ENCODE results near the gene CNOT8.

Gene CNOT8

DNA sequence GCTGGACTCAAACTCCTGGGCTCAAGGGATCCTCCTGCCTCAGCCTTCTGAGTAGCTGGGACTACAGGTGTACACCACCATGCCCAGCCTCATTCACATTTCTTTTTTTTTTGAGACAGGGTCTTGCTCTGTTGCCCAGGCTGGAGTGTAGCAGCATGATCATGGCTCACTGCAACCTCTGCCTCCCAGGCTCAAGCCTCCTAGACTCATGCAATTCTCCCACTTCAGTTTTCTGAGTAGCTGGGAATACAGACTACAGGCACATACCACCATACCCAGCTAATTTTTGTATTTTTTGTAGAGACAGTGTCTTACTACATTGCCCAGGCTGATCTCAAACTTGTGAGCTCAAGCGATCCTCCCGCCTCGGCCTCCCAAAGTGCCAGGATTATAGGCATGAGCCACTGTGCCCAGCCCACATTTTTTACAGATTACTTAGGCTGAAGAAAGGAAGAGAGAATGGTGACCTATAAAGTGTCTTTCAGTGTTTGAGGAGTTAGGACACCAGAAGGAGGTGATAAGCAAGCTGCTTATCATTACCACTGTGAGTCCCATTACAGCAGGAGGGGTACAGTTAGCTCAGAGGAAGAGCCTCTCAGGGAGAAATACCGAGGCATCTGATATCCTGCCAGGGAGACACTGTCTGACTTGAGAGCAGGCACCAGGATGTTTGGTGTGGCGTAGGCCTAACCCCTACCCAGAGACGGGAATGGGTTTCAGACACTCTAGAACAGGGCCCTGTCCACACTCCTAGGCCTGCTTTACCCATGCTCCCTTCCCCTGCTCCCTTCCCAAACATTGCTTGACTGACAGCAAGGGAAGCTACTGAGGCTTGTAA is 17.8 kb upstream of the CNOT8 start:
- DNase-seq (ENCODE audit: low read depth in 1 of 2, low spot score in 1 of 2) = no peak
- in situ Hi-C loops (cut with HindIII; ENCODE audit: low pct_unique_long_range_greater_than_20kb, low sequenced_read_pairs) = no loop called here
- no peak for TF ChIP-seq JUND (IDR thresholded peaks at IDR 0.05; ENCODE audit: low read depth)

DNA sequence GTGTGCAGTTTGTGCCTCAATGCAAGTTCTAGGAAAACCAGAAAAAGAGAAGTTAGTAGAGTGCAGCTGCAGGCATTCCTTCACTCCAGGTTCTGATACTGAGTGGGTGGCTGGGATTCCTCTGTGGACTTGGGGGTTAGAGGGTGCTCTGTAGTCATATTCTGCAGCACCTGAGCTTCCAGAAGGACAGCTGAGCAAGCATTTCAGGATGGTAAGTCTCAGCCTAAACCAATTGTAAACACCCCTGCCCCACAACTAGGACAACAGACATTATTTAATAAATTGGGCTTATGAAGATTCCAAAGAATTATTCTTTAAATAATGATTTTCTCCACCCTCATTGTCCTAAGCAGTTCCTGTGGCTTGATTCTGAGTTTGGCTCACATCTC is 17.2 kb upstream of the CNOT8 start:
- in situ Hi-C loops (cut with HindIII; ENCODE audit: low pct_unique_long_range_greater_than_20kb, low sequenced_read_pairs) = no loop called here
- TF ChIP-seq JUND (IDR thresholded peaks at IDR 0.05; ENCODE audit: low read depth) = no peak
- DNase-seq (ENCODE audit: low read depth in 1 of 2, low spot score in 1 of 2) = no peak

DNA sequence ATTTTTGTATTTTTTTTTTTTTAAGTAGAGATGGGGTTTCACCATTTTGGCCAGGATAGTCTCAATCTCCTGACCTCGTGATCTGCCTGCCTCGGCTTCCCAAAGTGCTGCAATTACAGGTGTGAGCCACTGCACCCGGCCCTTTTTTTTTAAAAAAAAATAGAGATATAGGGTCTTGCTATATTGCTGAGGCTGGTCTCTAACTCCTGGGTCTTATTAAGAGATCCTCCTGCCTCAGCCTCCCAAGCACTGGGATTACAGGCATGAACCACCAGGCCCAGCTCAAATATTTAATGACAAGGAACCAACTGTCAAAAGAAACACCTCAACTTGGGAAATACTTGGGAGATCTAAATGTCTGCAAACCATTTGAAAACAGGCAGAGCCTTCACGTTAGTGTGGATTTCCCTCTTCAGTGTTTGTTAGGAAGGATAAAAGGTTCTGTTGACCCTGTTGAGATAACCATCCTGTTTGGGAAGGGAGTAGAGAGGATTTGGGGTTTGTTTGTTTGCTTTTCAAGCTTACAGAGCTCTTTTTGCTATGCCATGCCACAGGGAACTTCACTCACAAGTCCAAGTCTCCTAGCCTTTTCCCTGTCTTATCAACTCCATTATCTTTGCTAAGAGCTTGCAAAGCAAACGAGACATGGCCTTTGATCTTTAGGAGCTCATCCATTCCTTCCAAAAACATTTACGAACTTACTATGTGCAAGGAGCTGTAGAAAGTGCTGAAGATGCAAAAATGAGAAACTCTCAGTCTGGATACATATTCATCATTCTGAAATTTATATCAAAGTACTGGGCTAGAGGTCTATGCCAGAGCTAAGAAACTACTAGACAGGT is 15.5 kb upstream of the CNOT8 start:
- no peak for TF ChIP-seq JUND (IDR thresholded peaks at IDR 0.05; ENCODE audit: low read depth)
- peak in 1 of 2 experiments; percentile 77 for DNase-seq (ENCODE audit: low read depth in 1 of 2, low spot score in 1 of 2)
- in situ Hi-C loops (cut with HindIII; ENCODE audit: low pct_unique_long_range_greater_than_20kb, low sequenced_read_pairs) = no loop called here

DNA sequence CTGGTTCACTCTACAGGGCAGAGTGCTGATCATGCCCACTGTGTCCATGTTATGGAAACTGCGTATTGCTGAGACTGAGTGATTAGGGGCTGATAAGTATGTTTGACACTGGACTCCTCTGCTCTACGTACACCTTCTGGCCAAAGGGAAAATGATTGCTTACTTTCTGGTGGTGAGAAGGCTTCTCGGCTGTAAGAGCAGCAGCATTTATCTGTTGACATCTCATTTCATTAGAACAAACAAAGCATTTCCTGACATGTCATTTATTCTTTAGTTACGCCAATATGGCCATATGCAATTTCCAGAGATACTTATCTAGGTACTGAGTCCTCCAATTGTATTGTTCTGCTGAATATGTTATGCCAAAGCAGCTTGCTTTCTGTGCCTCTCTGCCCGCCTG is 13.6 kb upstream of the CNOT8 start:
- TF ChIP-seq JUND (IDR thresholded peaks at IDR 0.05; ENCODE audit: low read depth) = peak; percentile 72
- in situ Hi-C loops (cut with HindIII; ENCODE audit: low pct_unique_long_range_greater_than_20kb, low sequenced_read_pairs) = no loop called here
- DNase-seq (ENCODE audit: low read depth in 1 of 2, low spot score in 1 of 2) = peak; percentile 53 to 91

GRCh38 chr5:154849264-154849785 is 9.1 kb upstream of the CNOT8 start:
- TF ChIP-seq JUND (IDR thresholded peaks at IDR 0.05; ENCODE audit: low read depth) = no peak
- in situ Hi-C loops (cut with HindIII; ENCODE audit: low pct_unique_long_range_greater_than_20kb, low sequenced_read_pairs) = no loop called here
- DNase-seq (ENCODE audit: low read depth in 1 of 2, low spot score in 1 of 2) = no peak

GRCh38 chr5:154849791-154850201 is 8.6 kb upstream of the CNOT8 start:
- in situ Hi-C loops (cut with HindIII; ENCODE audit: low pct_unique_long_range_greater_than_20kb, low sequenced_read_pairs) = no loop called here
- no peak for TF ChIP-seq JUND (IDR thresholded peaks at IDR 0.05; ENCODE audit: low read depth)
- DNase-seq (ENCODE audit: low read depth in 1 of 2, low spot score in 1 of 2) = no peak

DNA sequence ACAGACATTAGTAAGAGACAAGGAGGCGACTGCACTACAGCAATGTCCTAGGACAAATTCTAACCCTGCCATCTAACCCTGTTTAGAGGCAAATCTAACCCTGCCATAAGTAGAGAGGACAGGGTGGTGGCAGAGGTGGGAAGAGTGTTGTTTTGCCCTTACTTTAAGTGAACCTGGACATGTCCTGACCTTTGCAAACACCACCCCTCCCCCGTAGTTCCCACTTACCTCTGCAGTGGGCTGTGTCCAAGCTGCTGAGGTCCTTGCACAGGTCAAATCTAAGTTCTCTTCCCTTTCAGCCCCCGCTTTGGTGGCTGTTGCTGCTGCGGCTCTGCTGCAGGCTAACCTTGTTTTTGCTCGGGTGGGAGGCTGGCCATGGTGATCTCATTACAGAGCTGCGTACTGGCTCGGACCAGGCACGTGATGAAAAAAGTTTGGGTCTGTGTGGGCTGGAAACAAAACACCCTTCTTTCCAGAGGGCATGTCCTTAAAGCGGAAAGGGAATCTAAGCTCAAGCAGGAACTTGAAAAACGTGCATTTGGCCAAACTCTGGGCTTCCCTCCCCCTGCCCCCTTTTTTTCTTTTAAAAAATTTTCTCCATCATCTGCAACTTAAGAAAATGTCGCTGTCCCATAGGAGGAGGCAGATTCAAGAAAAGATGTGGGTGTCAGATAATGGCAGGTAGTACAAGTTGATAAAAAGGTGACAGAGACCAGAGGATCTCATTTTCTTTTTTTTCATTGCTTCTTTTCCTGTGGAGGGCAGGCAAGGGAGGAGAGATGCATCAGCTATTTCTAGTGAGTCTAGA is 8.0 kb upstream of the CNOT8 start, which contains the start of gene FAXDC2:
Gene FAXDC2, minus strand, starts transcription at position 349 of the 808 bp plus-strand sequence. CDS start 12,425 bp downstream, outside the sequence.
- DNase-seq (ENCODE audit: low read depth in 1 of 2, low spot score in 1 of 2) = no peak
- in situ Hi-C loops (cut with HindIII; ENCODE audit: low pct_unique_long_range_greater_than_20kb, low sequenced_read_pairs) = no loop called here
- no peak for TF ChIP-seq JUND (IDR thresholded peaks at IDR 0.05; ENCODE audit: low read depth)

DNA sequence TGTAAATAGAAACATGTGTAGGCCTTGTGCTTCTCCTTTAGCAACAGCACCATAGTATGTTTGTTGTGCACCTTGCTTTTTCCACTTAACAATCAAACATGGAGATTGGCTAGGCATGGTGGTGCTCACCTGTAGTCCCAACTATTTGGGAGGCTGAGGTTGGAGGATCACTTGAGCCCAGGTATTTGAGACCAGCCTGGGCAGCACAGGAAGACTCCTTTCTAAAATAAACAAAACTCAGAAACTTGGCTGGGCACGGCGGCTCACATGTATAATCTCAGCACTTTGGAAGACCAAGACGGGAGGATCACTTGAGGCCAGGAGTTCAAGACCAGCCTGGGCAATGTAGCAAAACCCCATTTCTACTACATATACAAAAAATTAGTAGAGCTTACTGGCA is 7.1 kb upstream of the CNOT8 start:
- no peak for DNase-seq (ENCODE audit: low read depth in 1 of 2, low spot score in 1 of 2)
- no peak for TF ChIP-seq JUND (IDR thresholded peaks at IDR 0.05; ENCODE audit: low read depth)
- in situ Hi-C loops (cut with HindIII; ENCODE audit: low pct_unique_long_range_greater_than_20kb, low sequenced_read_pairs) = no loop called here

- no peak for TF ChIP-seq JUND (IDR thresholded peaks at IDR 0.05; ENCODE audit: low read depth)
- DNase-seq (ENCODE audit: low read depth in 1 of 2, low spot score in 1 of 2) = peak; percentile 91 to 97
- in situ Hi-C loops (cut with HindIII; ENCODE audit: low pct_unique_long_range_greater_than_20kb, low sequenced_read_pairs) = no loop called here
These were observed 714 bp upstream of the CNOT8 start for GRCh38 chr5:154857530-154858296.

DNA sequence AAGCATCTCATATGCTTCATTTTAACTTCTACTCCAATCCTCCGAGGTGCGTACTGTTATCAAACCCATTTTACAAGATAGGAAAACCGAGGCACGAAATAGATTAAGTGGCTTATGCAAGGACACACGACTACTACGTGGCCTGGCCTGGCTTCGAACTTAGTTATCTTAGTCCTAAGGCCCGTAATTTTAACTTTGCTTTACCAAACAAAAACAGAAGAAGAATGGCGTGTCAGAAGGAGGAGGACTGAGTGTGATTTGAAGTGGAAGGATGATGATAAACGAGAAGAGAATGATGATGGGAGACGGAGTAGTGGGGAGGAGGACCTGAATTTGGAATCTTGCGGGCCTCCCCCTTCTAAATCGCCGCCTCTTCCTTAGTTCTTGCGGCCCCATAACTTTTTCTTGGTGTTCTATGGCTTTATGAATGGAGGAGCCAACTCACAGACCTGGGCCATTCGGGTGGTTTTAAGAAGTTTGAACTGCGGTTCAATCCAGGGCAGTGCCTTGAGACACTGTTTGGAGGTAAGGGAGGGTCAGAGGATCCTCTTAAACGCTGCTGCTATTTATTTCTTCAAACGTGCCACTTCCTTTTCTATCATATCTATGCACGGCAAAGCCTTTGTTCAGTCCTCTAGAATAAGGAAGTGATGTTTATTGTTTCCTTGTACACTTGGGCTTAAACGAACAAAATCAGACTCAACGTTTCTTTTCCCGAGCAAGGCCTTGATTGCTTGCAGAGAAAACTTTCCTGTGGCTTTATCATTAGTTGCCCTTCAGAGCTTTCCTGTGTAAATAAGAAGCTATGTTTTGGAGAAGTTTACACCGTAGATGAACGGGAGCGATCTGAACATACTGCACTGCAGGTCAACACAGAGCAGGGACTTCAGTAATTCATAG is 795 bp downstream of the CNOT8 start:
- in situ Hi-C loops (cut with HindIII; ENCODE audit: low pct_unique_long_range_greater_than_20kb, low sequenced_read_pairs) = no loop called here
- no peak for DNase-seq (ENCODE audit: low read depth in 1 of 2, low spot score in 1 of 2)
- no peak for TF ChIP-seq JUND (IDR thresholded peaks at IDR 0.05; ENCODE audit: low read depth)

- in situ Hi-C loops (cut with HindIII; ENCODE audit: low pct_unique_long_range_greater_than_20kb, low sequenced_read_pairs) = no loop called here
- no peak for DNase-seq (ENCODE audit: low read depth in 1 of 2, low spot score in 1 of 2)
- no peak for TF ChIP-seq JUND (IDR thresholded peaks at IDR 0.05; ENCODE audit: low read depth)
These were observed 1.7 kb downstream of the CNOT8 start for GRCh38 chr5:154860123-154860522.

Measured in T47D (cell line).